HG03558 (cell line): ENCODE results near the gene TGFBR1.
A peak's percentile ranks its signal among the peaks of the same experiment; 100 is the strongest.

ENCODE experiments used
- ATAC-seq: cut with Tn5 transposase; IDR thresholded peaks from one replicate; pipeline ENCODE4 v1.9.1; 2021; ENCODE audit warnings: moderate number of reproducible peaks; ENCODE audit not compliant: unreplicated experiment; ENCODE audit errors: extremely low read depth

Gene TGFBR1

GRCh38 chr9:99104459-99105151, at the start of gene TGFBR1:
TGFBR1 (plus strand) TSS chr9:99105113; CDS start chr9:99105206, 93 bp downstream.
- ATAC-seq, result peak; percentile 75

DNA sequence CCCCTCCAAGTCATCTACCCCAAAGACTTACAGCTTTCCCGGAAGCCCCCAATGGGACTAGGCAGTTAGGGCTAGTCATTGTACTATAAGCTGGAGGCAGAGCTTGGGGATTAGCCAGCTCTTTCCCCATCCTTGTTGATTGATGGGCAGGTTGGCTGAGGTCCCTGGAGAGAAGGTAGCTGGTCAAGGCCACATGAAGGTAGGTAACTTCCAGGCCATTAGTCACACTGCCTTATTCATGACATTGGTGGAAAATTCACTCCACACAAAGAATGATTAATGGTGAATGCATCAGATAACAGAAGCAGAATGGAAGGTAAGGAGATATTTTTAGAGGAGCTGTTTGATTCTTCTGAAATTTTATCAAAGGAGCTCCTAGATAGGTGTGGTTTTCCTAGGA, 49.5 kb upstream of the TGFBR1 start:
- no peak for ATAC-seq

- no peak for ATAC-seq
These were observed 48.7 kb upstream of the TGFBR1 start for GRCh38 chr9:99056186-99056585.

DNA sequence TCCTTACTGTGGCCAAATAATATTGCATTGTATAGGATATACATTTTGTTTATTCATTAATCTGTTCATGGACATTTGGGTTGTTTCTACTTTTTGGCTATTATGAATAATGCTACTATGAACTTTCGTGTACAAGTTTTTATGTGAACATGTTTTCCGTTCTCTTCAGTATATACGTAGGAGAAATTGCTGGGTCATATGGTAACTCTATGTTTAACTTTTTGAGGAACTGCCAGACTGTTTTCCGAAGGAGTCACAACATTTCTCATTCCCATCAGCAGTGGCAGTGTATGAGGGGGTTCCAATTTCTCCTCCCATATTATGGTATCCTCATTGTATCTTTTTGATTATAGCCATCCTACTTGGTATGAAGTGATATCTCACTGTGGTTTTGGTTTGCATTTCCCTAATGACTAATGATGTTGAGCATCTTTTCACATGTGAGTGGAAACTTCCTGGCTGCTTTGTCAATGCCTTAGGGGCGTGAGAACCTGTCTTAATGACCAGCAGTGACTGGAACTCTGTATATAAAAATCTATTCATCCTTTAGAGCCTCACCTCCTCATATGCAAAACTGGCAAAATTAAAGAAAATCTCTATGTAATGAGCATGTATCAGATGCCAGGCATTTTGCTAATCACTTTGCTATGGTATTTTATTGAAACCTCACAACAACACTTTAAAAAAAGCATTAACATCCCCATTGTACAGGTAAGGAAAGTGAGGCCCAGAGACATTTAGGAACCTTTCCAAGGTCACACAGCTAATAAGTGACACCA, 47.8 kb upstream of the TGFBR1 start:
- ATAC-seq, result no peak

DNA sequence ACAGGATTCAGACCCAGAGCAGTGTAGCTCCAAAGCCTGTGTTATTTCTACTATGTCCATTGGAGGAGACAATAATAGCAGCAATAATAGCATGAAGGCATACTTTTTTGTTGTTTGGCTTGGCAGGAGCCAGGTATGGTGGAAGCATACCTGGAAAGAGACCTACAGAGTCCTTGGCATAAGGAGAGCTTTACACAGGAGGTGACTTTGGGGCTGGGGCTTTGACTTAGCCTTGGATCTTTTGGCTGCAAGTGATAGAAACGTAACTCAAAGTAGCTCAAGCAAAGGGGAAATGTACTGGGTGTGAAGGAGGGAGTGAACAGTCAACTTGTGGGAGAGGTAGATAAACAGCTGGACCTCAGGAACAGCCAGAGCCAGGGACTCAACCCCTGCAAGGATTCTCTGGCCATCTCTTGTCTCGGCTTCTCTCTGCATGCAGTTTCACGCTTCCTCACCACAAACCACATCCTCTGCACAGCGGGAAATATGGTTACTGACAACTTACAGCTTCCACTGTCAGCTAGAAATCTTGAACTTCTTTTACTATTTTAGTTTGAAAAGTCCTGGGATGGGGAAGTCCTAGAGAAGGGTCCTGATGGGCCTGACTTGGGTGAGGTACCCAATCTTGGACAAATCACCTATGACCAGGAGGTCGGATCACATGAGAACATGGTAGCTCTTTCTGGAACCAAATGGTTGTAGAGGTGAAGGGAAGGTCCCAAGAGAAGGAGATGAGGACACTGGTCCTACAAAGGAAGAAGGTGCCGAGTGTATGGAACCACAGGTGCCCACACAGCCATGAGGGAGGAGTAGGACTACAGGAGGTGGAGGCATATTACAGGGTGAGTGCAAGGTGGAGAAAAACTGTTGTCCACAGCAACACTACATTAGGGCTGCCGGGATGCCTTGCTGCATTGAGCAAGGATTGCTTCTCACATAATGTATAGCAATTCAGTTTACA, 47.0 kb upstream of the TGFBR1 start:
- peak; percentile 75 for ATAC-seq

- no peak for ATAC-seq
These were observed 45.7 kb upstream of the TGFBR1 start for GRCh38 chr9:99058964-99059921.

DNA sequence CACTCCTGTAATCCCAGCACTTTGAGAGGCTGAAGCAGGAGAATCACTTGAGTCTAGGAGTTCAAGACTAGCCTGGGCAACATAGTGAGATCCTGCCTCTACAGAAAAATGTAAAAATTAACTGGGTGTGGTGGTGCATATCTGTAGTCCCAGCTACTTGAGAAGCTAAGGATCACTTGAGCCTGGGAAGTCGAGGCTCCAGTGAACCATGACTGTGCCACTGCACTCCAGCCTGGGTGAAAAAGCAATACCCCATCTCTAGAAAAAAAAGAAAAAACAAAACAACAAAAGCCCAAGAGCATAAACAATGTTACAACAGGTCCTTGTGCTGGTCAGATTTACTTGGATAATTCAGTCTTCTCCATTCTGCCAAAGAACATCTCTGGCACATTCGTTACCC, 44.3 kb upstream of the TGFBR1 start:
- ATAC-seq, result no peak

GRCh38 chr9:99062549-99062948, 42.4 kb upstream of the TGFBR1 start:
- ATAC-seq, result no peak

DNA sequence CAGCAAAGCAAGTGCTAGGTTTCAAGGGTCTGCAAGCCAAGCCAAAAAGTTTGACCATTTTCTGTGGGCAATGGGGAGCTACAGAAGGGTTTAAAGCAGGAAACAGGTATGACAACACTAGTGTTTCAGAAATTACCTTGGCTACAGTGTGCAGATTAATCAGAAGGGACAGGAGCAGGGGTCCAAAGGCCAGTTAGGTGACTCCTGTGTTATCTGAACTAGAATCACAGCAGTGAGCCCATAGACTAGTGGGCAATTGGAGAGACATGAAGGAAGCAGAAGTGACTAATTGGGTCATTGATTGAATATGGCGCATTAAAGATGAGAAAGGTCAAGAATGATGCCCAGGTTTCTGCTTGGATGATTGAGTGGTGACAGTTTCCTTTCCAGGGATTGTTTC, 41.4 kb upstream of the TGFBR1 start:
- no peak for ATAC-seq

- no peak for ATAC-seq
These were observed 38.3 kb upstream of the TGFBR1 start for GRCh38 chr9:99066571-99066970.

DNA sequence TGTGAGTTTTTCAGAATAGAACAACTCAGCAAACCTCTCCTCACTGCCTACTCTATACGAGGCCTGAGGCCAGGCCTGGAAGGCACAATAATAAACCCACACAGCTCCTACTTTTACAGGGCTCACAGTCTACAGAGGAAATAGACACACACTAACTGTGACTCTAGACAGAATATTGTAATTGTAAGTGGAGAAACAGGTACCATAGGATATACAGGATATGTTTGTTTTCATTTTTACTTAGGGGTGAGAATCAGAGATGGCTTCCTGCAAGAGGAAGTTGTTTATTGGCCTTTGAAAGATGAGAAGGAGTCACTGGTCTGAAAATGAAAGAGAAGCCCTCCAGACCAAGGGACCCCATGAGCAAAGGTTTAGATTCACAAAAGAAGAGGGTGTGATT, 35.8 kb upstream of the TGFBR1 start:
- ATAC-seq, result no peak

DNA sequence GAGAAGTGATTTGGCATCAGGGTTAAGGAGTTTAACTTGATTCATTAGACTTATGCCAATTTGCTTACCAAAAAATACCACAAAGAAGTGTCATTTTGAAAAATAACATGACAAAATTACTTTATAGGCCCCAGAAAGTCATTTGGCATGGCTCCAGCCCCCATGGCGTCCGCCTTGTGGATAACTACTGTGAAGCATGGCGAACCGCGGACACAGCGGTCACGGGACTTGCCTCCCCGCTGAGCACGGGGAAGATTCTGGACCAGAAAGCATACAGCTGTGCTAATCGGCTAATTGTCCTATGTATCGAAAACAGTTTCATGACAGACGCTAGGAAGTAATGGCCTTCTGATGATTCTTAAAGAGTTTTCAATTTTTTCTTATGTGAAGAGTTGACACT, 35.4 kb upstream of the TGFBR1 start:
- ATAC-seq, result no peak

DNA sequence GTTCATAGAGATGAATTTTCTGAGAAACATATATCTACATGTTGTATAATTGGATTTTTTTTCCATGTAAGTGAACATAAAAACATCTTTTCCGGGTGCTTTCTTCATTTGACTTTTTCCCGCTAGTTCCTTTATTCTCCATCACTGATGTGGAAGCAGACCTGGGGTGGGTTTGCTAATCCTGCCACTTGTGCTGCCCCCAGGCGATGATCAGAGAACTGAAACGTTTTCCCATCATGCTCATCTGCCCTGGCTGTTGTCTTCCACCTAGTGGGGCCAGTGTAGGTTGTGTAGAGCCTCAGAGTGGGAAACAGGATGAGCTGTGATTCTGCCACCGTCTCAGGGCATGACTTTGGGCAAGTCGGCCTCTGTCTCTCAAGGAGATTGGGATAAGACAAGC, 34.2 kb upstream of the TGFBR1 start:
- ATAC-seq, result no peak

DNA sequence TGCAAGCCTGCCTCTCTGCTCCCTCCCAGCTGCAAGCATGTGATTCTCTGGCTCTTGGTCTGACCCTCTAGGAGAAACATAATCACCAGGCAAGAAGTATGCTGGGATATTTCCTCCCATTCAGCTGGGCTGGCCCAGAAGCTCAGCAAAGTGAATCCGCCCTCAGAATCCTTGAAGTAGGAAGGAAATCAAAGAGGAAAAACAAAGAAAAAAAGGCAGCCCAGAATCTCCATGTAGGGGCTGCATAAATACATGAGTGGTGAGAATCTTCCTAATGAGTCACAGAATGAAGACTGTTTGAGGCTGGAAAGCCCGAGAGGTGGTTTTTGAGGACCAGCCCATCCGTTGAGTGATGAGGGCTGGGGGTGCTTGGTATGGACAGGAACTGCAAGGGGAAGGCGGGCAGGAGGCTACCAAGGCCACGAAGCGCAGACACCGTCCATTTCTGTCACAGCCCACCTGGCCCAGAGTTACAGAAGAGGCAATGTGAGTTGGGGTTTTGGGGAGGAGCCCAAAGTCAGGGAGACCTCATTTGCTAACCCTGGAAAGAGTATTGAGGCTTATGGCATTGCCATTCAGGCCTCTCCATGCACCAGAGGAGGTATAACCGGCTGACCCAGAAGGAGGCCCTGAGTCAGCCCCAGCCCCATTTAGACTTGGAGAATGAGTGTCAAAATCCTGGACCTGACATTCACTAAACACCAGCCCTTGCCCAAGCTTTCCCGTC, 33.4 kb upstream of the TGFBR1 start:
- no peak for ATAC-seq

- ATAC-seq, result no peak
These were observed 32.9 kb upstream of the TGFBR1 start for GRCh38 chr9:99072040-99072394.

DNA sequence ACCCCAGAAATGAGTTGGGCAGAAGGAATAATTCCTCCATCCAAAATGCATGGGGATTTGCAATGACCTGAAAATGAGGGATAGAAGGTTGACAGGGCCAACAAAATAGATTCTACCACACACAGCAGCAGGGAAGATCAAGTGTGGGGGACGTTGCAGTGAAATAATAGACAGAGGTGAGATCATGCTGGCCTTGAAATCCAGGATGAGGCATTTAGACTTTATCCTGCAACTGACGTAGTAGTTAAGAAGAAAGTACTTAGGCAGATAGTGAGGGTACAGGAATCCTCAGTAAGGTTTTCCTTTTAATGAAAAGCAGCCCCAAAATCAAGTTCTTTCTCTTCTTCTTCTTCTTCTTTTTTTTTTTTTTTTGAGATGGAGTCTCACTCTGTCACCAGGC, 31.6 kb upstream of the TGFBR1 start:
- ATAC-seq, result no peak

DNA sequence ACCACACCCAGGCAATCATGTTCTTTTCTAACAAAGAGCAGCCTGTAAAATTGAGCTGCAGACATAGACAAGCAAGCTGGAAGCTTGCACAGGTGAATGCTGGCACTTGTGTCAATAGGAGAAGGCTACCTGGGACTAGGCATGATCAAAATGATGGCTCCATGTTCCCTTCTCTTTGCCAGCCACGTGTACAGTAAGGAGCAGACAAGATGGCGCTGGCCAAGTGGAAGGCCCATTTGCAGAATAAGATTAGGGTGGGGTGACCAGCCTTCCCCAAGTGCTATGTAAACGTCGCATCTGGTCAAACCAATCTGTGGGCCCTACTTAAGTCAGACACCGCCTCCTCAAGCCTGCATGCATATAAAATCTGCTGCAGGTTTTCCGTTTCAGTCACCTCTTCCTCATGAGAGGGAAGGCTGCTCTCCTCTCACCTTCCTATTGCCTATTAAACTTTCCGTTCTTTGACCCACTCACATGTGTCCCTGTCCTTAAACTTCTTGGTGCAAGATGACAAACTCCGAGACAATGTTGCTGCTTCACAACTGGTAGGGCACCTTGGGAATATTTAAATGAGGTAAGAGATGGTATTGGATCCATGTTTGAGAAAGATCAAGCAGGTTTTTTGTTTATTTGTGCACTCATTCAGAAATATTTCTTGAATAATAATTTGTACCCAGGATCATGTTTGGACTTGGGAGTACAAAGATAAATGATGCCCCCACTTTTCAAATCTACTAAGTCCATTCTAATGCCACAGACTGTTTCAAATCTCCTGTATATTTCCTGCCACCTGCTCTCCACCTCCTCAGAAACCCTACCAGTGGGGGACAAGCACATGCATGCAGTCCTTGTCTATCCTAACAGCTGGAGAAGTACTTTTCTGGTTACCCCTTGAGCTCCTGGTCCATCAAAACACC, 30.7 kb upstream of the TGFBR1 start:
- no peak for ATAC-seq

GRCh38 chr9:99074902-99075245, 30.0 kb upstream of the TGFBR1 start:
- ATAC-seq, result no peak
